GM18517 (cell line): ENCODE results near the gene LAMP1.
"Not testable (repeated sequence)": the region's sequence is repeated elsewhere in the genome, so short reads cannot be mapped to it uniquely, and the experiment has no call there.

Experiments used
- ATAC-seq: cut with Tn5 transposase; IDR thresholded peaks from one replicate; pipeline ENCODE4 v1.9.1; 2021; ENCODE audit warnings: mild to moderate bottlenecking, moderate library complexity; ENCODE audit not compliant: unreplicated experiment

The LAMP1 gene

DNA sequence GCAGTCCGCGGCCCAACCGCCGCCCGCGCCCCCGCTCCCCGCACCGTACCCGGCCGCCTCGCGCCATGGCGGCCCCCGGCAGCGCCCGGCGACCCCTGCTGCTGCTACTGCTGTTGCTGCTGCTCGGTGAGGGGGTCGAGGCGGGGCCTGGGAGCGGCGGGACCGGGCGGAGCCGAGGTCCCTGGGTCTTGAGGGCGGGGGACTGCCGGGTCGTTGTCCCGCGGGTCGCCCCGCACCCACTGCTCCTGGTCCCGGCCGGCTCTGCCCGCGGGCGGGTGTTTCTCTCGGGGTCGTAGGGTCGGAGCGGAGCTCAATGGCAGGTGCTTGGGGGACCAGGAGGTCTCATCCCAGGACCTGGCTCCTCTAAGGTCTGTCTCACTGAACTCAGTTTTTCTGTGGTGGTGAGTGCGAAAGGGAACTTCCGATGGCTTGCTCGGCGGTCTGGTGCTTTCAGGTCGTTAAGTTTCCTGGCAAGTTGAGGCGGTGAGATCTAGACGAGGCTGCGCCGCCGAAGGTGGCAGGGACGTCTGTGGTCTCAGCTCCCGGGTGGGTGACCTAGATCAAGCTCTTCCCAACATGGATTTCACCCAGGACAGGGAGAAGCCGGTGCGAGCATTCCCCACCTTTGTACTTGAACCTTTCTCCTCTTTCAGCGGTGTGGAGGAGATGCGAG is 467 bp downstream of the LAMP1 start:
- peak; percentile 28 for ATAC-seq

DNA sequence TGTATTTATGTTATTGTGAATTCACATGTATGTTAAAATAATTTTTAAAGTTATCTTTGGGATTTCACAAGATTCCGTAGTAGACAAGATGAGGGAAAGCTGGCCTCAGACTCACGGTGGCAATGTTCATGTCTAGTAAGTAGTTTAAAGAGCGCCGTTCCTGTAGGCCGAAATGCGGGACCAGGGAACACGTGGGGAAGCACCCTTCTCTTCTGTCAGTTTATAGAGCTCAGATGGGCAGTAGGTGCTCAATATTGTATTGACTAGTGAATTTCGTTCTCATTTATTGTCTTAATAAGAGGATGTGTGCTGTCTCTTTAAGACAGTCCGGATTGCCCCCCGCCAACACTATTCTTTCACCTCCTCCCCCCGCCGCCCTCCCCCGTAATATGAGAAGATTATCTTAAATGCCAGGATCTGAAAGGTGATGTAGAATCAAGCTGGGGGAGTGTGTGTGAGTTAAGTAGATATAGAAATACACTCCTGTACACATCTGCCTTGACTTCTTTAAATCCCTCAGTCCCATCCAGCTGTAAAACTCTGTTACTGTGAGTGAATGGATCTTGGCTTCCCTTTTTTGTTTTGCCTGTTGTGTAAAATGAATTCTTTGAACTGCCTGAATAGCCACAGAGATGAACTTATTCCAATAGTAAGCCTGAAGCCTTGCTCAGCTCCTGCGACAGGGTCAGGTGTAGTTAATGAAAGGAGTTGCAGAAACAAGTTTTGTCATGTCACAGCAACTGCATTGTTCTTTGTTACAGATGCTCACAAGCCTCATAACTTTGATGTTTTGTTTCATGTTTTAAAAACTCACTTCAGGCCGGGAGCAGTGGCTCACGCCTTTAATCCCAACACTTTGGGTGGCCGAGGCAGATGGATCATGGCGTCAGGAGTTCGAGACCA is 1.3 kb downstream of the LAMP1 start:
- ATAC-seq = no peak

DNA sequence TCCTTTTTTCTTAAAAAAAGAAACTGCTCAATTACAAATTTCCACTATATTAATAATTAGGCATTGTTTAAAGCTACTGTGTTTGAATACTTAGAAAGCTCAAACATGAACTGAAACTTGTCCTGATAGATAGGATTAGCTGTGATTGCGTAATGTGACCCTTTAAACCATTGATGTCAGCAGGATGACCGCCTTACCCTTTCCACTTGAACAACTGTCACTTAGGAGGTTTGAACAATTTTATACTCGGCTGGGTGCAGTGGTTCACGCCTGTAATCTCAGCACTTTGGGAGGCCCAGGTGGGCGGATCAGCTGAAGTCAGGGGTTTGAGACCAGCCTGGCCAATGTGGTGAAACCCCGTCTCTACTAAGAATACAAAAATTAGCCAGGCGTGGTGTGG is 2.9 kb downstream of the LAMP1 start:
- no peak for ATAC-seq

DNA sequence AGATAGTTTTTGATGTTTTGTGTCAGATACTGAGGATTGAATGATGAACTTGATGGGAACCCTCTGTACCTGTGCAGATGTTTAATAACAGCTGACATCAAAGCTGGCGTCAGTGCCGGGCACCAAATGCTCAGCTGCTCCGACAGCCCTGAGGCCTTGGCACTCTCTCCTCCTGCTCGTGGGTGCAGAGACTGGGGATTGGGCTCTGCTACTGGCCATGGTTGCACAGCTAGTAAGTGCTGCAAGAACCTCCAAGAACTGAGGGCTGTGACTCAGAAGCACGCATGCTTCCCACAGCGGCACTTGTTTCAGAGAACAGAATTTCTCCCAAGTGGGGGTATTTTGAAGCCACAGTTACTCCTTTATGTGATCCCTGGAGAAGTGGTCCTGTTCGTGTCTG is 5.9 kb downstream of the LAMP1 start:
- no peak for ATAC-seq

DNA sequence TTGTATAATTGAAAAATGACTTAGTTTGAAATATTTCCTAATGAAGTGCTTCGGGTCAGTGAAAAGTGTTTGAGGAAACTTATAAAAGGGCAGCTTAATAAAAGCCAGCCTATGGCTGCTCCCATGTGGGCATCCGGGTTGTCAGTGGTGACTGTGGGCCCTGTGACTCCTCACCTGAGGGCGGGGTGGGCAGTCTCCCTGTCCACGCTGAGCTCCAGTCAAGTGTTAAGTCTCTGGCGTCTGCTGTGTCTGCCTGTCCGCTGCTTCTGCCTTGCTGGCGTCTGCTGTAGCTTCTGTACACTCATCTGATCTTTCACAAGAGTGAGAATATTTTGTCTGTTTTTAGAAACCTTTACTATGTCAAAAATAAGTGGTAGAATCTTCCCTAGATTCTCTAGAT is 7.1 kb downstream of the LAMP1 start:
- ATAC-seq = no peak

DNA sequence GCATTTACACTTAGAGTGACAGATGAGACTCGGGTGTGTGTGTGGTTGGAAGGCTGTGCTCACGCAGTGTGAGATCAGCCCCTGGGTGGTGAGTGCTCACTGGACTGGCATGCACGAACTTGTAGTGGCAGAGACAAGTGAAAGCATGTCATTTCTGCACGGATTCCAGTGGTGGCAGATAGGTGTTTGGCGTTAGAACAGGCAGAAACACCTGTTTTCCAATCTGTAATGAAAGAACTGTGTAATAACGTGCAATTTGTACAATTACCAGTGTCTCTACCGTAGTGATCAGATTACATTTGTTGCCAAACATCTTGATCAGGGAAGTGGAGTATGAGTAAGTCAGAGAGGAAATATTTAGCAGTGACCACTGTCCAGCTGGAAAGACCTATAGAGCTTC is 8.2 kb downstream of the LAMP1 start:
- no peak for ATAC-seq

DNA sequence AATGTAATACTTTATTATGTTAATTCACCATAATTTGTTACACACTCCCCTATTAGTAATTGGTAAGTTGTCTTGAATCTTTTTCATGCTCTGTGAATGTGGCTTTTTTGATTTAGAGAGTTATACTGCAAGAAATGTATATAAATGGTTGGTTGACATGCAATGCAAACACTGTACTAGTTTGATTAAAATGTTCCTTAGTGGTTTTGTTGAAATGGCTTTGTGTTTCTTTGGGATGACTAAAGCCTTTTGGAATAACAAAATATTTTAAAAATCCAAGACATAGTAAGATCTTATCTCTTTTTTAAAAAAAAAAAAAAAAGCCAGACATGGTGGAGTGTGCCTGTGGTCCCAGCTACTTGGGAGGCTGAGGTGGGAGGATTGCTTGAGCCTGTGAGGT is 10.5 kb downstream of the LAMP1 start:
- no peak for ATAC-seq

DNA sequence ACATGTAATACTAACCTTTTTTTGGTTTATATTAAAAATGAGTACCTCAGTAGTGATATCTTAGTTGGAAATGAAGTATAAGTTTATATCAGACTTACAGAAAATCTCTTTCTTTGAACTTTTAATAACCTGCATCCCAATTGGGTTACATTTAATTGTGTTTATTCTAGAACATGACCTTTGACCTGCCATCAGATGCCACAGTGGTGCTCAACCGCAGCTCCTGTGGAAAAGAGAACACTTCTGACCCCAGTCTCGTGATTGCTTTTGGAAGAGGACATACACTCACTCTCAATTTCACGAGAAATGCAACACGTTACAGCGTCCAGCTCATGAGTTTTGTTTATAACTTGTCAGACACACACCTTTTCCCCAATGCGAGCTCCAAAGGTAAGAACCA is 12.4 kb downstream of the LAMP1 start:
- ATAC-seq = no peak

DNA sequence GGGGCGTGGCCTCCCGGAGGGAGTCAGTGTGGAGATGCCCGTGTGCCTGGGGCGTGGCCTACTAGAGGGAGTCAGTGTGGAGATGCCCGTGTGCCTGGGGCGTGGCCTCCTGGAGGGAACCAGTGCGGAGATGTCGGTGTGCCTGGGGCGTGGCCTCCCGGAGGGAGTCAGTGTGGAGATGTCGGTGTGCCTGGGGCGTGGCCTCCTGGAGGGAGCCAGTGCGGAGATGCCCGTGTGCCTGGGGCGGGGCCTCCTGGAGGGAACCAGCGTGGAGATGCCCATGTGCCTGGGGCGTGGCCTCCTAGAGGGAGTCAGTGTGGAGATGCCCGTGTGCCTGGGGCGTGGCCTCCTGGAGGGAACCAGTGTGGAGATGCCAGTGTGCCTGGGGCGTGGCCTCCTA is 17.1 kb downstream of the LAMP1 start:
- ATAC-seq = not testable (repeated sequence)

DNA sequence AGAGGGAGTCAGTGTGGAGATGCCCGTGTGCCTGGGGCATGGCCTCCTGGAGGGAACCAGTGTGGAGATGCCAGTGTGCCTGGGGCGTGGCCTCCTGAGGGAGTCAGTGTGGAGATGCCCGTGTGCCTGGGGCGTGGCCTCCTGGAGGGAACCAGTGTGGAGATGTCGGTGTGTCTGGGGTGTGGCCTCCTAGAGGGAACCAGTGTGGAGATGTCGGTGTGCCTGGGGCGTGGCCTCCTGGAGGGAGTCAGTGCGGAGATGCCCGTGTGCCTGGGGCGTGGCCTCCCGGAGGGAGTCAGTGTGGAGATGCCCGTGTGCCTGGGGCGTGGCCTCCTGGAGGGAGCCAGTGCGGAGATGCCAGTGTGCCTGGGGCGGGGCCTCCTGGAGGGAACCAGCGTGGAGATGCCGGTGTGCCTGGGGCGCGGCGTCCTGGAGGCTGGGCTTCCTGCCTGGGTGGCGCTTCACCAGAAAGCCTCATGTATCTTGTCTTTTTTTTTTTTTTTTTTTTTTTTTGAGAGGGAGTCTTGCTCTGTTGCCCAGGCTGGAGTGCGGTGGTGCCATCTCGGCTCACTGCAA is 17.9 kb downstream of the LAMP1 start:
- not testable (repeated sequence) for ATAC-seq

DNA sequence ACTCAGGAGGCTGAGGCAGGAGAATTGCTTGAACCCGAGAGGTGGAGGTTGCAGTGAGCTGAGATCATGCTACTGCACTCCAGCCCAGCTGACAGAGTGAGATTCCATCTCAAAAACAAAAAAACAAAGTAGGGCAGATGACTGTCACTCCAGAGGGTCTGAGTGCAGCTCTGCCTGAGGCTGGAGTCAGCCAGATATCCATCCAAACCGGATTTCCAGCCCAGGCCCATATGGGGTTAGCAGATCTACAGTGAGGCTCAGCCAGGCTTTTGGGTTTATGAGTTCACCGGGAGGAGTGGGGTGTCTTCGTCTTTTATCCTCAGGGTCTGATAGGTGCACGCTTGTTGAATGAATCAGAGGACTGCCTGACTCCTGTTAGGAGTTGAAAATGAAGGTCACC is 19.0 kb downstream of the LAMP1 start:
- no peak for ATAC-seq

DNA sequence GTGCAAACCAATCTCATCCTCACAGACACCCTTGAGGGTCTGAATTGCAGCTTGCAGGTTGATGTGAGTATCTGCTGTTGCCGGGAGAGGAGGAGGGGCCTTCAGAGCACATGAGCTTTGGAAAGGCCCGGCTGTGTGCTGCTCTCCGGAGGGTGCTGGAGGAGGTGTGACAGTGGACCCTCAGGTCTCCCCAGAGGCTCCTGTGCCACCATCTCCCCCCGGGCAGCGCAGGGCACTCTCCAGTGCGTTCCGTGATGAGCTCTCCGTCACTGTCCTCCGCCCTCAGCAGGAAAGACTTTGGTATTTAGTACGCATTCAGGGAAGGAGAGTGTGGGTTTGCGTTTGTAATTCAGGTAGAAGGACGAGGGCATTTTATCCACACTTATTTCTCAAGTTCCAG is 20.0 kb downstream of the LAMP1 start:
- no peak for ATAC-seq

DNA sequence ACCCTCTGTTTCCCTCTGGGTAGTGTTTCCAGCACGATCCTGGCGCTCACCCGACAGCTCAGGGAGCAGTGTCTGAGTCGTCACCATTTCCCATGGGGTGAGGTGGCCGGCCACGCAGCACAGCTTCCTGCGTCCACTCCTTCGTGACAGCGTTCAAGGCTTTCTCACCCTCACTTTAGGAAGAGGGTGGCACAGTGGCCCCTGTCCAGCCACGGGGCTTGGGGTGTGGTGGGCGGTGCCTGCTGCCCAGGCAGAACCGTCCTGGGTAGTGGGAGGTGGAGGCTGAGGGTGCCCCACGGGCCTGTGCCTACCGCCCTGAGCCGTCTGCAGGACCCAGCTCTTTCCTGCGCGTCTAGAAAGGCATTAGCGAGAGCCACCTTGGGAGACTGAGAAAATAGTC is 21.9 kb downstream of the LAMP1 start:
- ATAC-seq = no peak

DNA sequence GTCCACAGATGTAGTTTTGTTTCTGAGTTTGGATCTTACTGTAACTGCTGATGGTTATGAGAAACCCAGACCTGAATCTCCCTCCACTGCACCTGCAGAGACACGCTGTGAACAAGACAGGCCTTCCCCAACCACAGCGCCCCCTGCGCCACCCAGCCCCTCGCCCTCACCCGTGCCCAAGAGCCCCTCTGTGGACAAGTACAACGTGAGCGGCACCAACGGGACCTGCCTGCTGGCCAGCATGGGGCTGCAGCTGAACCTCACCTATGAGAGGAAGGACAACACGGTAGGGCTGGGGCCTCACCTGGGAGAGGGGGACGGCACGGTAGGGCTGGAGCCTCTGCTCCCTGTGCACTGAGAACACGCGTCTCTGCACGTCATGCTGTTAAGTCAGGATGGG is 22.3 kb downstream of the LAMP1 start:
- no peak for ATAC-seq

DNA sequence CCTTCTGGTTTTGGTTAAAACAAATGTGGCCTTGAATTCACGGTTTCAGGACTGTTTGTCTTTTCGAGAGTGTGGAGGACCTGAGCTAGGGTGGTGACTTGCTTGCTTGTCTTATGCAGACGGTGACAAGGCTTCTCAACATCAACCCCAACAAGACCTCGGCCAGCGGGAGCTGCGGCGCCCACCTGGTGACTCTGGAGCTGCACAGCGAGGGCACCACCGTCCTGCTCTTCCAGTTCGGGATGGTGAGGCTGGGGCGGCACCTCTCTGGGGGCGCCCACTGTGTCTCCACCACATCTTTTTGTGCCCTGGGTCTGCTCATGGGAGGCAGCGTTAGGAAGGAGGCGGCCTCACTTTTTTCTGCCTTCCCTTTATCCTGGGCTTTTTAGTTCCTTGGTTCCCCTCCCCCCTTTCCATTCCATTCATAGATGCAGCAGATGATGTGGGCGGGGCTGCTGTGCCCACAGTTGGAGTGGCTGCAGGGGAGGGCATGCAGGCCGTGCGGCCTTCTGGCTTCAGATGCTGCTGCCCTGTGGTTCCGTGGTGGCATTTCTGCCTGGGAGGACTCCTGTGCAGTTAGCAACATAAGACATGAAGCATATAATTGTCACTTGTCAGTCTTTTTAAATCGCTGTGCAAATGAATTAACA is 23.3 kb downstream of the LAMP1 start:
- ATAC-seq = no peak

DNA sequence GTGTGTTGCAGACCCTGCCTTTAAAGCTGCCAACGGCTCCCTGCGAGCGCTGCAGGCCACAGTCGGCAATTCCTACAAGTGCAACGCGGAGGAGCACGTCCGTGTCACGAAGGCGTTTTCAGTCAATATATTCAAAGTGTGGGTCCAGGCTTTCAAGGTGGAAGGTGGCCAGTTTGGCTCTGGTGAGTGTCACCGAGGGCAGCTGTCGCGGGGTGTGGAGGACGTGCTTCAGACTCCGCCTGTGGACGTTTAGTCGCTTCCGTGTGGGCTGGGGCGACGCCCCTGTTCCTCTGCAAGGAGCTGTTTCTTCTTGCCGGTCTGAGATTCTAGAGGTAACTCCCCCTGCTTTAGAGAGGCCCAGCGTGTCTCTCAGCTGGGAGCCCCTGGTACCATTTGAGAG is 24.5 kb downstream of the LAMP1 start:
- ATAC-seq = no peak

DNA sequence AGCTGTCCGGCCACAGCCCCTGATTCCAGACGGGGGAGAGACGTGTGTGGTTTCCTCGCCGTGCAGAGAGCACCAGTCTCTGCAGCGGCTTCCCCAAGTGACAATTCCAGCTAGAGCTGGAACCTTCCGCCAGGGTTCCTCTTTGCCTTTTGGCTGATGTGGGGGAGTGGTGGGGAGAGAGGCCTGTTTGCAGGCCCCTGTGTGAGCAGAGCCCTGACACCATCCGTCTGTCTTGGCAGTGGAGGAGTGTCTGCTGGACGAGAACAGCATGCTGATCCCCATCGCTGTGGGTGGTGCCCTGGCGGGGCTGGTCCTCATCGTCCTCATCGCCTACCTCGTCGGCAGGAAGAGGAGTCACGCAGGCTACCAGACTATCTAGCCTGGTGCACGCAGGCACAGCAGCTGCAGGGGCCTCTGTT is 25.0 kb downstream of the LAMP1 start:
- no peak for ATAC-seq

DNA sequence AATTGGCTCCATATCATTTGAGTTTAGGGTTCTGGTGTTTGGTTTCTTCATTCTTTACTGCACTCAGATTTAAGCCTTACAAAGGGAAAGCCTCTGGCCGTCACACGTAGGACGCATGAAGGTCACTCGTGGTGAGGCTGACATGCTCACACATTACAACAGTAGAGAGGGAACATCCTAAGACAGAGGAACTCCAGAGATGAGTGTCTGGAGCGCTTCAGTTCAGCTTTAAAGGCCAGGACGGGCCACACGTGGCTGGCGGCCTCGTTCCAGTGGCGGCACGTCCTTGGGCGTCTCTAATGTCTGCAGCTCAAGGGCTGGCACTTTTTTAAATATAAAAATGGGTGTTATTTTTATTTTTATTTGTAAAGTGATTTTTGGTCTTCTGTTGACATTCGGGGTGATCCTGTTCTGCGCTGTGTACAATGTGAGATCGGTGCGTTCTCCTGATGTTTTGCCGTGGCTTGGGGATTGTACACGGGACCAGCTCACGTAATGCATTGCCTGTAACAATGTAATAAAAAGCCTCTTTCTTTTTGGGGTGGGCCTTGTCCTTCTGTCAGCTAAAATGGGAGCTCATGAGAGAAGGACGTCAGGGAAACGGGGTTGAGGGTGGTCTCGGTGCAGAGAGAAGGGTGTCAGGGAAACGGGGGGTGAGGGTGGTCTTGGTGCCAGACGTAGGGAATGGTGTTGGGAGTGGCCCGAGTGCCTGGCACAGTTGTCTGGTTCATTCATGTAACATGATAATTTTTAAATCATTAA is 26.0 kb downstream of the LAMP1 start:
- ATAC-seq = no peak

DNA sequence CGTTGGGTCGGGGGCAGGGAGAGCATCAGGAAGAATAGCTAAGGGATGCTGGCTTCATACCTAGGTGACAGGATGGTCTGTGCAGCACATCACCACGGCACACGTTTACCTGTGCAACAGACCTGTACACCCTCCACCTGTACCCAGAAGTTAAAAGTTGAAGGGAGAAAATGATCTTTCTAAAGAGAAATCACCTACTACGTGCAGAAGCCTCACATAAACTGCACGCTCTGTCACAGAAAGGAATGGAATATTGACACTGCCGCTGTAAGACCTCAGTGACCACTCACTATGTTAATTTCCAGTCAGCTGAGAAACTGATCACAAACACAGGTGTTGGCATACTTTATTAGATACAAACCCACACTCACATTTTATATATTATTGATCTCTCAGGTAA is 26.8 kb downstream of the LAMP1 start:
- ATAC-seq = no peak

DNA sequence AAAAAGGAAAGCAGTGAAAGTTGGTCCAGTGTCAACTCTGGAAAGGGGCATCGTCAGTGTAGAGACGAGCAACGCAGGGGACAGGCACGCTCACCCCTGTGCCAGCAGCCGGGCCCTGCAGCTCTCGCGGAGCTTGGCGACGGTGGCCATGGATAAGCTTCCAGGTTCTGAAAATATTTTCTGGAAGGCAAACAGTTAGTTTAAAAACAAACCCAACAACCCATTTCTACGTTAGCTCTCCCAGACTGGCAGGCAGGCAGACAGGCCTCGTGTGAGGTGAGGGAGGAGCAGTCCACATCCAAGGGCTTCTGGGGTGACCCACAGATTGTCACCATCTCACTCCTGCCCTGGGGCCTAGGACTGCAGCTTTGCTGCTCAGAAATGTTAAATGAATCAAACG is 27.4 kb downstream of the LAMP1 start:
- no peak for ATAC-seq

DNA sequence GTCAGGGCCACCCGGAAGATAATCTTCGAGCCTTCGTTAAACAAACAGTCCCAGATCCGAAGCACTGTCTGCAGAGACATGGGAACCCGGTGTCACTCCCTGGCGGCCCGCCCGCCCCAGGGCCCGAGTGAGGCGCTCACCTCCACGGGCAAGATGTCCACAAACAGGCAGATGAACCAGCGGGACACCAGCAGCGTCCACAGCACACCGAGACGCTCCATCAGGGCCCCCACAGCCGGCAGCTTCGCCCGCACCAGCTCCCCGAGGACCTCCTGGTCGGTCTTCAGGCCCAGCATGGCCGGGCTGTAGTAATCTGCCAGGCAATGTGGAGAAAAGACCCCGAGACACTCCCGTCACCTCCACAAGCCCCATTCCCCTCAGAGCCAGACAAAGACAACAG is 28.7 kb downstream of the LAMP1 start:
- no peak for ATAC-seq
